ENCODE measurements around the gene RBP4.

The RBP4 gene

GRCh38 chr10:93567277-93568104 lies 33.5 kb downstream of the RBP4 start:
- DNase-seq (ENCODE audit: low spot score), result no peak
- TF ChIP-seq, protein P1, sequence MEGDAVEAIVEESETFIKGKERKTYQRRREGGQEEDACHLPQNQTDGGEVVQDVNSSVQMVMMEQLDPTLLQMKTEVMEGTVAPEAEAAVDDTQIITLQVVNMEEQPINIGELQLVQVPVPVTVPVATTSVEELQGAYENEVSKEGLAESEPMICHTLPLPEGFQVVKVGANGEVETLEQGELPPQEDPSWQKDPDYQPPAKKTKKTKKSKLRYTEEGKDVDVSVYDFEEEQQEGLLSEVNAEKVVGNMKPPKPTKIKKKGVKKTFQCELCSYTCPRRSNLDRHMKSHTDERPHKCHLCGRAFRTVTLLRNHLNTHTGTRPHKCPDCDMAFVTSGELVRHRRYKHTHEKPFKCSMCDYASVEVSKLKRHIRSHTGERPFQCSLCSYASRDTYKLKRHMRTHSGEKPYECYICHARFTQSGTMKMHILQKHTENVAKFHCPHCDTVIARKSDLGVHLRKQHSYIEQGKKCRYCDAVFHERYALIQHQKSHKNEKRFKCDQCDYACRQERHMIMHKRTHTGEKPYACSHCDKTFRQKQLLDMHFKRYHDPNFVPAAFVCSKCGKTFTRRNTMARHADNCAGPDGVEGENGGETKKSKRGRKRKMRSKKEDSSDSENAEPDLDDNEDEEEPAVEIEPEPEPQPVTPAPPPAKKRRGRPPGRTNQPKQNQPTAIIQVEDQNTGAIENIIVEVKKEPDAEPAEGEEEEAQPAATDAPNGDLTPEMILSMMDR (IDR thresholded peaks at IDR 0.05), result no peak
- H3K27ac ChIP-seq, result no peak overlapping the region
- H3K4me3 ChIP-seq, result peak overlapping the region; percentile 66

GRCh38 chr10:93566435-93567276 lies 34.4 kb downstream of the RBP4 start, which contains the start of gene FFAR4:
TSS of gene FFAR4 (plus strand) at chr10:93566665. CDS start at chr10:93566721, 56 bp downstream.
- H3K4me3 ChIP-seq, result peak within 1 kb of the TSS; percentile 66
- DNase-seq (ENCODE audit: low spot score), result no peak
- TF ChIP-seq, protein P1 (IDR thresholded peaks at IDR 0.05), result no peak
- no peak within 1 kb of the TSS for H3K27ac ChIP-seq

DNA sequence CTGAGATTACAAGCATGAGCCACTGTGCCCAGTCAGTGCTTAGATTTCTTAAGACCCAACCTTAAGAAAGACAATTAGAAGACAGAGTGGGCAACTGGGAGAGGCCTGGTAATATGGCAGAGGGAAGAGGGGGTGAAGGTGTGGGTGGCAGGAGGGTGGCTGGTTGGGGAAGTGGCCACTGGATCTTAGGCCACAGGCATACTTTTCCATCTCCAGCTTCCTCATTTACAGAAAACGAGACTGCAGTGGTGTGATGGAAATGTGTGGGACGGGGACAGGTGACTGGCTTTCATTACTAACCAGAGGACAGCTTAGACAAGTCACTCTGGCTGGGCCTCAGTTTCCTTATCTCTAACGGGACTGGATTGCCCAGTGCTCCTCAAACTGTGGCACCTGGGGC lies 35.6 kb downstream of the RBP4 start:
- DNase-seq (ENCODE audit: low spot score), result no peak
- Histone ChIP-seq H3K4me3 (no peak overlapping the region), H3K27ac (no peak overlapping the region)
- TF ChIP-seq, protein P1 (IDR thresholded peaks at IDR 0.05), result no peak

DNA sequence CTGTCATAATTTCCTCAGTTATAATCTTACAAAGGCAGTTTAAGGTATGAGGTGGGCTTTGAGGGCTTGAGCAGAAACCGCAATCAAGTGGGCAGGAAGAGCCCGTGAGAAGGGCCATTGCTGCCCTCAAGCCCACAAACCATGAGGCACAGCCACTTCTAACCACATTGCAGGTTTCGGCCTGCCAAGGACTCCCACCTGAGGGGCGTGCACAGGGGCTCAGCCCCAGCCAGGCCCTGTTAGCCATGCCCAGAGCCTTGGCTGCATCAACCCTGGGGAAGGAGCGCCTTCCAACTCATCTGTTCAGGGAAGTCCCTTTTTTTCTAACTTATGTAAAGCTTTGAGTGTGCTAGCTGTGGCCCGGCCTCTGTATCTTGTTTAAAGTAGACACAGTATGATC lies 40.5 kb downstream of the RBP4 start:
- TF ChIP-seq, protein P1 (IDR thresholded peaks at IDR 0.05), result no peak
- Histone ChIP-seq H3K27ac (no peak overlapping the region), H3K4me3 (no peak overlapping the region)
- no peak for DNase-seq (ENCODE audit: low spot score)

- no peak overlapping the region for H3K4me3 ChIP-seq
- no peak for DNase-seq (ENCODE audit: low spot score)
- no peak overlapping the region for H3K27ac ChIP-seq
- TF ChIP-seq, protein P1 (IDR thresholded peaks at IDR 0.05), result no peak
Measured at GRCh38 chr10:93559490-93559889, 41.5 kb downstream of the RBP4 start.

DNA sequence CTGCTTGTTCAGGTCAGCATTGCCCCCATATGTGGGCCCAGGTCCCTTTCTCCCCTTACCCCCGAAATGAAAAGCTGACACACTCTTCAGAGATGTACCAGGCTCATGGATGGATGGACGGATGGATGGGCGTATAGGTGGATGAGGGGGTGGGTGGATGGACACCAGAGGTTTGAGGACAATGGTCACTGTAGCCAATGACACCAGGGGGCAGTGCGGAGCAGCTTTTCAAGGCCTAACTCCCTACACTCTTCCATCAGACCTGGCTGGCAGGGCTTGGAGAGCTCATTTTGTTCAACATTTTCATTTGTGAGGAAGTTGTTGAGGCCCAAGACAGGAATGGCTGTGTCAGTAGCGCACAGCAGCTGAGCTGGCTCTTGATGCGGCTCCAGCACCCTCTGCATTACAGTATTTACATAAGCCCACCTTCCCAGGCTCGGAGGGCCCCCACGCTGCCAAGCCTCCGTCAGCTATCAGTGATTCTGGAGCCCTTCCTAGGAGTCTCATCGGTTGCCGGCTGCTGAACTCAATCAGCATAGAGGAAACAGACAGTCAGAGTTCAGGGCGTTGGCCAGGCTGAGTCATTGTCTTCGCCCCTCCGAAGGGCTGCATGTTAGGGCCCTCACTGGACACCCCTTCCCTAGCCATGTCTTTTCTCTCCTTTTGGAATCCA lies 46.1 kb downstream of the RBP4 start:
- Histone ChIP-seq H3K27ac (peak overlapping the region in 1 of 2 donors; percentile 37), H3K4me3 (no peak overlapping the region)
- TF ChIP-seq, protein P1 (IDR thresholded peaks at IDR 0.05), result peak; percentile 48
- no peak for DNase-seq (ENCODE audit: low spot score)

All from coronary artery (tissue), 2 donors.